HG02763 (cell line): ENCODE results near the gene MFN1.

Source experiments
- ATAC-seq: cut with Tn5 transposase; IDR thresholded peaks from one replicate; pipeline ENCODE4 v1.9.1; 2021; ENCODE audit warnings: mild to moderate bottlenecking, moderate library complexity; ENCODE audit not compliant: unreplicated experiment

The MFN1 gene

GRCh38 chr3:179428876-179429548 is 81.5 kb downstream of the MFN1 start:
- ATAC-seq, result no peak

GRCh38 chr3:179430277-179430870 is 82.9 kb downstream of the MFN1 start:
- no peak for ATAC-seq

GRCh38 chr3:179432021-179432420 is 84.5 kb downstream of the MFN1 start:
- ATAC-seq, result peak; percentile 70

DNA sequence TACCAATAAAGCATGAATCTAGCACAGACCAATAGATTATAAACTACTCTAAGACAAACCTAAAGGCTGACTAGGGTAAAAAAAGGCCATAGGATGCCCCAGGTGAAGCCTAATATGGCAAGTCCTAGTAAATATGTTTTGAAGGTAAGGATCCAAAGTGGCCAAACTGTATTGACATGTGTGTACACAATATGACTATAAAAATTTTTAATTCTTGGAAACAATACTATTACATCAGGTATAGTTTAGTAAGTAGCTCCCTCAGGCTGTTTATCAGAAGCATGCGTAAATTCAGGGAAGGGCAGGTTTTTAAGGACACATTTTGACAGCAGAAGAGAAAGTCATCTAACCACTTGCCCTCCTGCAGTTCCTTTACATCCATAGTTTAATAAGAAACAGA is 84.9 kb downstream of the MFN1 start:
- no peak for ATAC-seq

DNA sequence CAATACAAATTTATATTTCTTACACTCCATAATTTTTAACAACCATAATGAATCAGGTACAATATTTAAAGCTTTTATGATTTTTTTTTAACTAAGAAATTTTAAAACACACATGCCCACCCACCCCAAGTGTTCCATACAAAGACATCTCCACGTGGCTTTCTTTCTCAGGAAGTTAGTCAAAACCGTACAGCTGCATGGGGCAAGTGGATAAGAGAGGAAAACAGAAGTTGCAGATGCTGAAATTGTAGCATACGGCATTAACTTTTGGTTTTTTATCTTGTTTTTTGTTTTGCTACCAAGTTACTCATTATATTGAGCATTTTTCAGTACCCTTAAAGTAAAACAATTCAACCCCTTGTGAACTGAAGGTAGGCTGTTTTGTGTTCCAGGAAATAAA is 89.0 kb downstream of the MFN1 start:
- ATAC-seq, result no peak

DNA sequence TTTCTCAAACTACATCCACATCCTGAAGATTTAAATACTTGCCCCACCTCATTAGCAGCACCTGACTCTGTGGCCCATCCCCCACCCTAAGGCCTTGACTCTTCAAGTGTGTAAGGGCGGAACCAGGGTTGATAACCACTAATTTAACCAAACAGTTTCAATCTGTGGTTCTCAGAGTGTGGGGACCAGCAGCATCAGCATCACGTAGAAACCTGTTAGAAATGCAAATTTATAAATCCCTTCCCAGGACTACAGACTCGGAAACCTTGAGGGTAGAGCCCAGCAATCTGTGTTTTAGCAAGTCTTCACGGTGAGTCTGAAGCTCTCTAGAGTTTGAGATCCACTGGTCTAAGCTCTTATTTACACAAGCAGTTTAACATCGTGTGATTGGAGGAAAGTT is 91.3 kb downstream of the MFN1 start:
- ATAC-seq, result peak; percentile 85
